PC-9 (cell line): ENCODE data around the gene ATF7IP.

Experiments used
- CTCF ChIP-seq: fragments of 200-600 bp; sonication (generic); conservative IDR thresholded peaks from 2 replicates; pipeline ENCODE4 v1.6.1; 2017; ENCODE audit warnings: mixed run types, antibody characterized with exemption, mild to moderate bottlenecking, moderate library complexity
- EZH2 ChIP-seq: fragments of 200-600 bp; sonication (generic); IDR thresholded peaks from 2 replicates; pipeline ENCODE4 v1.8.0; 2017; ENCODE audit warnings: antibody characterized with exemption, low read depth

- TF ChIP-seq CTCF, result no peak
- TF ChIP-seq EZH2, result no peak
These were observed 7.7 kb downstream of the ATF7IP start for GRCh38 chr12:14373217-14373616.
